GM10847 (cell line): ENCODE measurements around the gene SH3BGRL.

Experiments used
- POLR2A ChIP-seq: IDR thresholded peaks from 2 replicates; pipeline ENCODE4 v1.6.1; 2011; ENCODE audit not compliant: insufficient read length; ENCODE audit errors: extremely low read depth

The SH3BGRL gene

GRCh38 chrX:81240701-81241331 is 38.9 kb downstream of the SH3BGRL start:
- TF ChIP-seq POLR2A: no peak

- TF ChIP-seq POLR2A: no peak
These were observed 39.9 kb downstream of the SH3BGRL start for GRCh38 chrX:81241753-81242152.

GRCh38 chrX:81255876-81256275 is 54.0 kb downstream of the SH3BGRL start:
- no peak for TF ChIP-seq POLR2A

GRCh38 chrX:81257817-81258216 is 55.9 kb downstream of the SH3BGRL start:
- TF ChIP-seq POLR2A: no peak

GRCh38 chrX:81259020-81259713 is 57.3 kb downstream of the SH3BGRL start:
- no peak for TF ChIP-seq POLR2A

GRCh38 chrX:81259714-81260395 is 58.0 kb downstream of the SH3BGRL start:
- TF ChIP-seq POLR2A: no peak

GRCh38 chrX:81261576-81261975 is 59.7 kb downstream of the SH3BGRL start:
- TF ChIP-seq POLR2A: no peak

GRCh38 chrX:81263059-81263458 is 61.2 kb downstream of the SH3BGRL start:
- TF ChIP-seq POLR2A: no peak

- TF ChIP-seq POLR2A: no peak
These were observed 76.7 kb downstream of the SH3BGRL start for GRCh38 chrX:81278616-81279015.

GRCh38 chrX:81280148-81280547 is 78.2 kb downstream of the SH3BGRL start:
- no peak for TF ChIP-seq POLR2A

GRCh38 chrX:81286075-81286474 is 84.2 kb downstream of the SH3BGRL start:
- no peak for TF ChIP-seq POLR2A

GRCh38 chrX:81286608-81287007 is 84.7 kb downstream of the SH3BGRL start:
- TF ChIP-seq POLR2A: no peak

GRCh38 chrX:81291996-81292395 is 90.1 kb downstream of the SH3BGRL start:
- TF ChIP-seq POLR2A: no peak

GRCh38 chrX:81294101-81294500 is 92.2 kb downstream of the SH3BGRL start:
- TF ChIP-seq POLR2A: no peak

GRCh38 chrX:81301877-81302276 is 100.0 kb downstream of the SH3BGRL start:
- no peak for TF ChIP-seq POLR2A

GRCh38 chrX:81304563-81304962 is 102.7 kb downstream of the SH3BGRL start:
- no peak for TF ChIP-seq POLR2A

GRCh38 chrX:81305240-81305639 is 103.3 kb downstream of the SH3BGRL start:
- TF ChIP-seq POLR2A: no peak
